Measurements from ENCODE around the gene ALDH1A1. TPM values are rescaled to one million over a fixed set of nuclear protein-coding genes. Genes with fewer than 3 reads are reported as not detected.

Gene ALDH1A1
- polyA plus RNA-seq, 3 donors, result 28.6 to 117 (median 105) TPM

DNA sequence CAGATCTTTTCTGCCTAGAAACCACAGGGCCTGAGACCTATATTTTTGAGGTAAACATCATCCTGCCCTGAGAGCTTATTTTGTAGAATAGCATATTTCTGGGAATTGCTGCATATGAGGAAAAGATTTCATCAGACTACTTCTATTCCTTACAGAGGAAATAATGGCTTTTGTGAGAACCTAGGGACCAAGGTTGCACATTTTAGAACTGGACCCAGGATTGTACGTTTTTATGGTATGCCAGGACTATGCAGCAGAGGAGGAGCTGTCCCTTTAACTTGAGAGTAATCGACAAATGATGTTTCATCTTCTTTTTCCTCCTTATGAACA lies 2.2 kb upstream of the ALDH1A1 start:
- Histone ChIP-seq H3K4me3 (replicated peaks in 1 of 3; ENCODE audit: low read depth in 2 of 3, low read length in 3 of 3) (peak overlapping the region in 1 of 3 experiments; percentile 24), H3K9me3 (replicated peaks in 1 of 2; ENCODE audit: control insufficient read depth in 1 of 2, insufficient read depth in 1 of 2, low read length in 2 of 2) (no peaks in the 10 kb centered on the region), H3K9ac (ENCODE audit: insufficient read depth, low read length, poor library complexity, severe bottlenecking) (no peak overlapping the region), H3K4me2 (replicated peaks; ENCODE audit: extremely low read depth, low read length, poor library complexity, severe bottlenecking) (peak overlapping the region; percentile 40), H4K20me1 (ENCODE audit: insufficient read depth, low read length) (no peaks in the 10 kb centered on the region), H3K27me3 (ENCODE audit: control insufficient read depth in 2 of 2, insufficient read depth in 2 of 2, low read length in 2 of 2) (no peaks in the 10 kb centered on the region), H3K36me3 (replicated peaks in 1 of 2; ENCODE audit: control insufficient read depth in 1 of 2, insufficient read depth in 2 of 2, low read length in 2 of 2) (no peaks in the 10 kb centered on the region), H3K79me2 (ENCODE audit: insufficient read depth, low read length) (no peaks in the 10 kb centered on the region), H3K4me1 (ENCODE audit: control insufficient read depth in 1 of 2, insufficient read depth in 2 of 2, low read length in 2 of 2) (peaks cover 54 to 62% of the 10 kb centered on the region in 2 donors), H3K27ac (ENCODE audit: low read depth in 1 of 2, low read length in 2 of 2) (peak overlapping the region in 1 of 2 donors; percentile 78), H2AFZ (ENCODE audit: insufficient read depth, low read depth, low read length, poor library complexity, severe bottlenecking) (peak overlapping the region; percentile 12)
- Mint-ChIP-seq H3K9me3 (peaks cover 7 to 13% (median 9%) of the 10 kb centered on the region in 7 donors), H3K4me1 (peaks cover 62% of the 10 kb centered on the region), H3K27me3 (ENCODE audit: low read depth in 3 of 3) (no peaks in the 10 kb centered on the region), H3K36me3 (peaks cover 1 to 4% of the 10 kb centered on the region in 2 donors), H3K27ac (peak overlapping the region; percentile 73 to 91 (median 85)), H3K4me3 (peak overlapping the region in 1 of 2 donors; percentile 23)
- TF ChIP-seq, protein P1, sequence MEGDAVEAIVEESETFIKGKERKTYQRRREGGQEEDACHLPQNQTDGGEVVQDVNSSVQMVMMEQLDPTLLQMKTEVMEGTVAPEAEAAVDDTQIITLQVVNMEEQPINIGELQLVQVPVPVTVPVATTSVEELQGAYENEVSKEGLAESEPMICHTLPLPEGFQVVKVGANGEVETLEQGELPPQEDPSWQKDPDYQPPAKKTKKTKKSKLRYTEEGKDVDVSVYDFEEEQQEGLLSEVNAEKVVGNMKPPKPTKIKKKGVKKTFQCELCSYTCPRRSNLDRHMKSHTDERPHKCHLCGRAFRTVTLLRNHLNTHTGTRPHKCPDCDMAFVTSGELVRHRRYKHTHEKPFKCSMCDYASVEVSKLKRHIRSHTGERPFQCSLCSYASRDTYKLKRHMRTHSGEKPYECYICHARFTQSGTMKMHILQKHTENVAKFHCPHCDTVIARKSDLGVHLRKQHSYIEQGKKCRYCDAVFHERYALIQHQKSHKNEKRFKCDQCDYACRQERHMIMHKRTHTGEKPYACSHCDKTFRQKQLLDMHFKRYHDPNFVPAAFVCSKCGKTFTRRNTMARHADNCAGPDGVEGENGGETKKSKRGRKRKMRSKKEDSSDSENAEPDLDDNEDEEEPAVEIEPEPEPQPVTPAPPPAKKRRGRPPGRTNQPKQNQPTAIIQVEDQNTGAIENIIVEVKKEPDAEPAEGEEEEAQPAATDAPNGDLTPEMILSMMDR (IDR thresholded peaks at IDR 0.05), result no peak
- intact Hi-C loops (cut with micrococcal nuclease), result loop anchor here in 1 of 2 donors (10.0 kb wide), 1 partner anchor 210 kb away; no protein-coding TSS in a partner anchor
- no CpG with 5 or more reads among the region's 2 CpGs for WGBS (ENCODE audit: insufficient coverage)
- no peak for DNase-seq

DNA sequence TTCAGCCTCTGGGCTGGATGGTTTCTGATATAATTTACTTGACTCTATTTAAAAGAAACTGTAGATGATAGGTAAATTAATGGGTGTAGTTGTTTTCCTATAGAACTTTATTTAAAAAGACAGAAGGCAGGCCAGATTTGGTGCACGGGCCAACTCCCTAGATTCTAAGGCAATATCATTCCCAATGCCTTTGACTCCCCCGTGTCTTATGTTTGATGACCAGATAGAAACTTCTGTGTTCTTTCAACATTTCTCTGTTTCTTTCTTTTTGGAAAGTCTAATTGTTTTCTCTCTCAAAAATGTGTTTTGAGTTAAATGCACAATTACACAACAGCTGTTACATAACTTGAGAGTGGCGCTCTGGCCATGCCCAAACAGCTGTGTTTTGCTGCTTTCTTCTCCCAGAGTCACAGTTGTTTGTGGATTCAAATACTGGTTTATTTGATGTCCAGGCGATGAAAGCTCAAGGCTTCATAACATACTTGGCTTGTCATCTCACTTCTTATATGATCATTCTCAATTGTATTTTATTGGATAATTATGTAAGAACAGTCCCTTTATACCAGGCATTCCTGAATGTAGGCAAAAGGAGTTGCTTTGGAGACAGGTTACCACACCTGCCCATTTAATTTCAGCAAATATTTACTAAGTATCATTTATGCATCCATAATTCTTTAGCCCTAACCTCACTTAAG lies 1.7 kb upstream of the ALDH1A1 start:
- Histone ChIP-seq H3K4me2 (replicated peaks; ENCODE audit: extremely low read depth, low read length, poor library complexity, severe bottlenecking) (peak overlapping the region; percentile 40), H4K20me1 (ENCODE audit: insufficient read depth, low read length) (no peaks in the 10 kb centered on the region), H3K9me3 (replicated peaks in 1 of 2; ENCODE audit: control insufficient read depth in 1 of 2, insufficient read depth in 1 of 2, low read length in 2 of 2) (no peaks in the 10 kb centered on the region), H3K36me3 (replicated peaks in 1 of 2; ENCODE audit: control insufficient read depth in 1 of 2, insufficient read depth in 2 of 2, low read length in 2 of 2) (no peaks in the 10 kb centered on the region), H3K4me3 (replicated peaks in 1 of 3; ENCODE audit: low read depth in 2 of 3, low read length in 3 of 3) (peak overlapping the region in 1 of 3 experiments; percentile 24), H3K27me3 (ENCODE audit: control insufficient read depth in 2 of 2, insufficient read depth in 2 of 2, low read length in 2 of 2) (no peaks in the 10 kb centered on the region), H3K79me2 (ENCODE audit: insufficient read depth, low read length) (no peaks in the 10 kb centered on the region), H2AFZ (ENCODE audit: insufficient read depth, low read depth, low read length, poor library complexity, severe bottlenecking) (peak overlapping the region; percentile 12), H3K27ac (ENCODE audit: low read depth in 1 of 2, low read length in 2 of 2) (peak overlapping the region; percentile 19 to 78), H3K4me1 (ENCODE audit: control insufficient read depth in 1 of 2, insufficient read depth in 2 of 2, low read length in 2 of 2) (peaks cover 52 to 62% of the 10 kb centered on the region in 2 donors), H3K9ac (ENCODE audit: insufficient read depth, low read length, poor library complexity, severe bottlenecking) (no peak overlapping the region)
- Mint-ChIP-seq H3K4me3 (peak overlapping the region in 1 of 2 donors; percentile 55), H3K27ac (peak overlapping the region; percentile 61 to 89 (median 82)), H3K4me1 (peaks cover 66% of the 10 kb centered on the region), H3K9me3 (peaks cover 7 to 13% (median 9%) of the 10 kb centered on the region in 7 donors), H3K36me3 (peaks cover 2 to 4% of the 10 kb centered on the region in 2 donors), H3K27me3 (ENCODE audit: low read depth in 3 of 3) (no peaks in the 10 kb centered on the region)
- intact Hi-C loops (cut with micrococcal nuclease), result loop anchor here in 1 of 2 donors (10.0 kb wide), 1 partner anchor 210 kb away; no protein-coding TSS in a partner anchor
- WGBS (ENCODE audit: insufficient coverage), result no CpG with 5 or more reads among the region's 4 CpGs
- TF ChIP-seq, protein P1 (IDR thresholded peaks at IDR 0.05), result no peak
- DNase-seq, result peak; percentile 18 to 44 (median 36)

All from CD14-positive monocyte (primary cell).